ENCODE results near the gene TBC1D12. TPM values are rescaled to one million over a fixed set of nuclear protein-coding genes. Genes with fewer than 3 reads are reported as not detected.
A peak's percentile ranks its signal among the peaks of the same experiment; 100 is the strongest.

TBC1D12 gene
- total RNA-seq, 4 donors from 2014 or later: 16.9 to 26.6 (median 17.9) TPM

GRCh38 chr10:94424714-94425337 is 22.5 kb downstream of the TBC1D12 start:
- Histone ChIP-seq H3K27me3 (no peaks in the 10 kb centered on the region), H3K27ac (no peak overlapping the region), H3K4me1 (peaks cover 0 to 24% (median 7%) of the 10 kb centered on the region in 3 donors), H3K36me3 (no peaks in the 10 kb centered on the region), H3K4me3 (no peak overlapping the region), H3K9me3 (peaks cover 0 to 16% (median 0%) of the 10 kb centered on the region in 3 donors)
- 90 to 91% methylated on average over 3 to 4 of the region's 4 CpGs for WGBS, 2 donors (ENCODE audit: low coverage in 1 of 2)
- no peak for ATAC-seq
- no peak for TF ChIP-seq CTCF (IDR thresholded peaks at IDR 0.05)

GRCh38 chr10:94425942-94426341 is 23.6 kb downstream of the TBC1D12 start:
- no peak for ATAC-seq
- no peaks in the 10 kb centered on the region for H3K36me3 ChIP-seq
- H3K27me3 ChIP-seq: no peaks in the 10 kb centered on the region
- TF ChIP-seq EP300 (IDR thresholded peaks at IDR 0.05): no peak
- no peak for TF ChIP-seq POLR2AphosphoS5 (IDR thresholded peaks at IDR 0.05)
- no peak for TF ChIP-seq CTCF (IDR thresholded peaks at IDR 0.05)
- TF ChIP-seq POLR2A (IDR thresholded peaks at IDR 0.05): no peak
- no peak overlapping the region for H3K27ac ChIP-seq
- H3K4me3 ChIP-seq: no peak overlapping the region
- H3K9me3 ChIP-seq: peaks cover 0 to 16% (median 0%) of the 10 kb centered on the region in 3 donors
- peaks cover 0 to 35% (median 8%) of the 10 kb centered on the region in 3 donors for H3K4me1 ChIP-seq

GRCh38 chr10:94427166-94427565 is 24.8 kb downstream of the TBC1D12 start:
- Histone ChIP-seq H3K9me3 (peaks cover 0 to 16% (median 0%) of the 10 kb centered on the region in 3 donors), H3K27me3 (no peaks in the 10 kb centered on the region), H3K36me3 (no peaks in the 10 kb centered on the region), H3K4me1 (peaks cover 0 to 36% (median 8%) of the 10 kb centered on the region in 3 donors), H3K27ac (no peak overlapping the region), H3K4me3 (no peak overlapping the region)
- WGBS, 2 donors (ENCODE audit: low coverage in 1 of 2): 82 to 100% methylated on average over 1 of the region's 1 CpG
- ATAC-seq: no peak
- TF ChIP-seq POLR2AphosphoS5 (IDR thresholded peaks at IDR 0.05) (no peak), POLR2A (IDR thresholded peaks at IDR 0.05) (no peak), CTCF (IDR thresholded peaks at IDR 0.05) (no peak), EP300 (IDR thresholded peaks at IDR 0.05) (no peak)

GRCh38 chr10:94428766-94429707 is 26.7 kb downstream of the TBC1D12 start:
- H3K9me3 ChIP-seq: peaks cover 0 to 16% (median 0%) of the 10 kb centered on the region in 3 donors
- peak; percentile 57 for ATAC-seq
- H3K4me3 ChIP-seq: no peak overlapping the region
- 59 to 82% methylated on average over 5 to 8 of the region's 8 CpGs for WGBS, 2 donors (ENCODE audit: low coverage in 1 of 2)
- TF ChIP-seq POLR2A (IDR thresholded peaks at IDR 0.05): no peak
- no peak for TF ChIP-seq POLR2AphosphoS5 (IDR thresholded peaks at IDR 0.05)
- no peak for TF ChIP-seq CTCF (IDR thresholded peaks at IDR 0.05)
- TF ChIP-seq EP300 (IDR thresholded peaks at IDR 0.05): no peak
- peak overlapping the region in 1 of 4 donors; percentile 9 for H3K27ac ChIP-seq
- no peaks in the 10 kb centered on the region for H3K27me3 ChIP-seq
- H3K4me1 ChIP-seq: peaks cover 0 to 32% (median 8%) of the 10 kb centered on the region in 3 donors
- H3K36me3 ChIP-seq: no peaks in the 10 kb centered on the region

Data from gastroesophageal sphincter (tissue), 4 donors.